Urothelium cell line (cell line): ENCODE measurements around the gene MRPS18C.

Experiments used
- DNase-seq: peaks from one replicate; pipeline ENCODE4 v3.0.0; 2011; ENCODE audit warnings: low spot score, mixed read lengths
- FAIRE-seq: peaks from 2 replicates; lab custom pipeline; 2011; peaks lifted over from hg19 to GRCh38; lab: Jason Lieb, UNC

The MRPS18C gene

DNA sequence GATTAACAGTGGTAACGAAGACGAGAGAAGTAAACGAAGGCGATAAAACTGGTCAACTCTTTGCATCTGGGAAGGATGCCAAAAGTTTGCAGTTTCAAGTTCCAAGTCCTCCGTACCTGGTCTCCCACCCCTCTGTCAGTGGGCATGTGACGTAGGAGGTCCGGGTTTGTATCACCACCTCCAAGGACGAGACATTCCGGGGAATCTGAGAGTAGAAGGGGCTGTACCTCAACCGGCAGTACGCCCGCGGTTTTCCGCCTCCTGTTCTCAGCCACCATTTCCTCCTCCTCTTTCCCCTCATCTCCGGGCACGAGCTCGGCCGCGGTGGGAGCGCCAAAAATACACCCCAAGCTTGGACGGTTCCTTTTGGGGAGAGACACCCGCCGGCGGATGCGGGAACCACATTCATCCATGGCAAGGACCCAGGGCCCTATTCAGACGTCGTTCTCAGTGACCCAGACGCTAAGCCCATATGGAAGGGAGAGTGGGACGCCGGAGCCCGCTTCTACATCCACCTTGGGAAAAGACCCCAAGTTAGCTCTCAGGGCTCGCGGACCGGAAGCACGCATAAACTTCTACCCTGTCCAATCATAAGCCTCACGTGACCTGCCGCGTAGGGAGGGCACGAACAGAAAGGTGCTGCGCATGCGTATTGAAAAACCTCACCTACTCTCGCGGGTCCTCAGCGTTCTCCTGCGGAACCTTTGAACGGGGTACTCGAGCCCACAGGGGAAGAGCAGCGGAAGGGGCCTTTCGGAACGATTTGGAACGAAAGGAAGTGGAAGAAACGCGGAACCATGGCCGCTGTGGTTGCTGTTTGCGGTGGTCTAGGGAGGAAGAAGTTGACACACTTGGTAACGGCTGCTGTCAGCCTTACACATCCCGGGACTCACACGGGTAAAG lies at the start of gene MRPS18C, which contains the start of gene HELQ:
MRPS18C (plus strand) TSS at position 778 of the 903 bp plus-strand sequence; CDS start at position 798, 20 bp downstream.
HELQ (minus strand) TSS at position 543 of the 903 bp plus-strand sequence; CDS start at position 413, 130 bp downstream.
- FAIRE-seq = peak; percentile 58

DNA sequence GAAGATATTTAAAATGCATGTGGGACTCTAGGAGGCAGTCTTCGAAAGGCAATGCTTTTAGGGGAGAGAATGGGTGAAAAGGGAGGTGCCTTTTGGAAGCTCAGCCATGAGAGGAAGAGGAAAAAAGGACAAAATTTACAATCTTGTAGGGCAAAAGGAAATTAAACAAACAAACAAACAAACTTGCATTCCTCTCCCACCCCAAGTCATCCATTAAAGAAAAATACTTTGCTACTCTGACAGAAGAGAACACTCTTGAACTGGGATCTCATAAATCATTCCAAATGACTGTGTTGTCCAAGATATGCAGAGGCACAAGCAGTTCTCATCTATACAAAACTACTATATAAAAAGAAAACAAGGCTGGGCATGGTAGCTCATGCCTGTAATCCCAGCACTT lies 47.0 kb upstream of the MRPS18C start:
- no peak for DNase-seq
- no peak for FAIRE-seq

More for the DNA sequence above, at the start of gene MRPS18C, which contains the start of gene HELQ:
- DNase-seq = peak; percentile 98

DNA sequence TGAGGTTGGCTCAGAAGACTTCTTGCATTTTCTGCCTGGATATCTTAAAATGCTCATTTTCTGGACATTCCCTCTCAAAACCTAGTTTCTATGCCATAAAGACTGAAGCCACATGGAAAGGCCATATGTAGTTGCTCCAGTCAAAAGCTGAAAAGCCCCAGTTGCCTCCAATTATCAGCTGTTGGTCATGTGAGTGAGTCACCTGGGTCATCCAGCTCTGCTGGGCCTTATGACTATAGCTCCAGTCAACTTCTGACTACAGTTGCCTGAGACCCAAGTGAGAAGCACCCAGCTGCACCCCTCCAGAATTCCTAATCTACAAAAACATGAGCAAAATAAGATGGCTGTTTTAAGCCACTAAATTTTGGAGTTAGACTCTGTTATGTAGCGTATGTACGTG lies 42.2 kb upstream of the MRPS18C start:
- no peak for FAIRE-seq
- DNase-seq = no peak

DNA sequence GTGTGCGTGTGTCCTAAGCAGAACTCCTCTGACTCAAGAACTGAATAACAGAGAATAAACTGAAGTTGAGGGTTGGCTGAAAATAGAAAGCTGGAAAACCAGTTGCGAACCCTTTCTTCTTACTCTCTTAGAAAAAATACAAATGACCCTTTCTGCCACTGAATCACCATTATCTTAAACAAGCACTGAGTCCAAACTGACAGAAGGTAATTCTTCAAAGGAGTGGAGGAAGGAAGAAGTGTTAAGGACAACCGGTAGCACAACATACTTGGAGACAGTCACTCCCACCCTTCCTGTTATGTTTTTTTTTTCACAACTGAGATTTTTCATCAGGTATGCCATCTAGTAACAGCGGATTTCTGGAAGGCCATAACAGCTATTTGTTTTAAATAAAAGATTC lies 38.3 kb upstream of the MRPS18C start:
- no peak for DNase-seq
- no peak for FAIRE-seq

DNA sequence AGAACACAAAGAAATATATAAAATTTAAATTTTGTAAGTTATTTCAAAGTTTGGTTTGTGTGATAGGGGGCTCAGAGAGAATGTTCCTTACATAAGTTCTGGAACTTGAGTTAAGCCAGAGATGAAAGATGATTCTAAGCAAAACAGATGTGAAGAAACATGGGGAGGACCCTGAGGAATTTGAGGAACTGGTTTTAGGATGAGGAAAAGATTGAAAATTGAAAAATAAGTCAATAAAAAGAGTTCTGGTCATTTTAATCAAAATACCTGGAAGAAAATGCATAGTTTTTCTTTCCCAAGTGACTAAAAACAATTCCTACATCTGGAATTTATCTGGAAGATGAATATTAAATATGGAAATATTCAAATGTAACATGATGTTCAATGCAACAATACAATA lies 37.6 kb upstream of the MRPS18C start:
- FAIRE-seq (no peak), DNase-seq (no peak)

DNA sequence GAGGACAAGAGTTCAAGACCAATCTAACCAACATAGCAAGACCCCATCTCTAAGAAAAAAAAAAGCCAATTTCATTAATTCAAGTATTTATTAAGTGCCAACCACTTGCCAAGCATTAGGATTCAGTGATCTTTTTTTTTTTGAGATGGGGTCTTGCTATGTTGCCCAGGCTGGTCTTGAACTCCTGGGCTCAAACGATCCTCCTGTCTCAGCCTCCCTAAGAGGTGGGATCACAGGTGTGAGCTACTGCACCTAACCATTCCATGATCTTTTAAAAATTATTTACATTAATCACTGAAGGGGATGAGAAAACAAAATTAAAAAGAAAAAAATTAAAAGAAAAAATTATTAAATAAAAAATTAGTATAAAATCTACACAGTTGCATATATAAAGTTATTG lies 24.7 kb upstream of the MRPS18C start:
- no peak for FAIRE-seq
- no peak for DNase-seq

DNA sequence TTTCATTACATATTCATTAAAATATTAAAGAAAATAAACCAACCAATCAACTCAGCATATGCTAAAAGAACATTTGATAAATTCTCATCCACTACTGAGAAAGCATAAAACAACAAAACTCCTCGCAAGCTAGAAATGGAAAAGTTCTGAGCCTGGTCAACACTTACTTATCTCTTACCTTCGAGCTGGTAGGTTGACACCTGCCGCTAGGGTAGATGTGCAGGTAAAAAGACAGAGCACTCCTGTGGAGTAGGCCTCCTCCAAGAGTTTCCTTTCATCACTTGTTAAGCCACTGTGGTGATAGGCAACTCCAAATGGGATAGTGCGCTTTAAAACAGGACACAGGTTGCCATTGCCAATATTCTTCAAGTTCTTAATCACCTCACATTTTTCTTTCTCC lies 19.2 kb upstream of the MRPS18C start:
- DNase-seq (no peak), FAIRE-seq (no peak)

DNA sequence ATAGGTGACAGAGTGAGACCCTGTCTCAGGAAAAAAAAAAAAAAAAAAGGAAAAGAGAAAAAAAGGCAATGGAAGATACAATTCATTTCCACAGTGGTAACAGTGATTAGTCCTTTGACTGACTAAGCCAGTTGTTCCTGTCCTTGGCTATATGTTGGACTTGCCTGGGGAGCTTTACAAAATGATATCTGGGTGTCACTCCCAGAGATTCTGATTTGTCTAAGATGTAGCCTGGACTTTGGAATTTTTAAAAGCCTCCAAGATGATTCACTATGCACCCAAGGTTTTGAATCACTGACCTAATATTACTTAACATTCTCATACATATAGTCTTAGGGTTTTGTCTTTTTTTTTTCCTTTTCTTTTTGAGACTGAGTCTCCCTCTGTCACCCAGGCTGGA lies 17.1 kb upstream of the MRPS18C start:
- DNase-seq = no peak
- FAIRE-seq = no peak

DNA sequence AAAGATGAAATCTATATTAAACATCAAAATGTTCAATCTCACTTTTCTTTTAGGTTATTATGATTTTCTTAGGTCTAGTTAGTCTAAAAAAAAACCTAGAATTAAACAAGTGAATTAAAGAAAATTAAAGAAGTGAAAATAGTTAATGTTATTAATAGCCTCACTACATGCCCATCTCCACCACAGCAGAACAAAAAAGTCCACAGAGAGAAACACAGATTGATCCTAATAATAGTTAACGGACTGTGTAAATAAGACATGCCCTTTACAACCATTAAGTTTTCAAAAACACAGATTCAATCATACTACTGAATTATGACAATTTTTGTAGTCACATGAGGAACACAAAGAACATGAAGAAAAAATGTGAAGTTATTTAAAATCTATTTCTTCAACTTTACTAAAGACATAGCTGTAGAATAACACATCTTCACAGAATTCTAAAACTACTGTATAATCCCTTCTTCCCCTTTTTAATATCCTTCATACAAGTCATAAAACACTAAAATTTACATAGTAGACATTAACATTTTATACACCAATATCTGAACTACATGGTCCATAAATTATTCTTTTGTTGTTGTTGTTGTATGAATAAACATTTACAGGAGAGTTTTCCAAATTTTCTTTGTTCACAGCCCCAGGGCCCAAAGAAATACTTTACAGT lies 15.6 kb upstream of the MRPS18C start:
- FAIRE-seq = no peak
- no peak for DNase-seq

DNA sequence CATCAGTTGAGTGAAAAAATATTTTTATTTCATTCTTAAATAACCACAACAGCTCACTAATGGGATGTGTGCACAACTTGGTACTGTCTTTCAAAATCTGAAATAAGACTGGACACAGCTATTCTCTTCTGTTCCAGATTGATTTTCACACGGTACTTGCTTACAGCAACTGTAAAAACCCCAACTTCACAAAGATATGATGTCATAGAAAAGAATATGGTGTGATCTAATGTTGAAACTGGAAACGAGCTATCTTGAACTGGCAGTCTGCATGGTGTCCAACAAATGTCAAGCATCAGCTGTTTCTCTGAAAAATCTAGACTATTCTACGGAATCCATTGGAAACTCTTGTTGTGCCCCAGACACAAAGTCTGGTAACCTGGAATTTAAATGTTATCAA lies 15.0 kb upstream of the MRPS18C start:
- DNase-seq = no peak
- no peak for FAIRE-seq

DNA sequence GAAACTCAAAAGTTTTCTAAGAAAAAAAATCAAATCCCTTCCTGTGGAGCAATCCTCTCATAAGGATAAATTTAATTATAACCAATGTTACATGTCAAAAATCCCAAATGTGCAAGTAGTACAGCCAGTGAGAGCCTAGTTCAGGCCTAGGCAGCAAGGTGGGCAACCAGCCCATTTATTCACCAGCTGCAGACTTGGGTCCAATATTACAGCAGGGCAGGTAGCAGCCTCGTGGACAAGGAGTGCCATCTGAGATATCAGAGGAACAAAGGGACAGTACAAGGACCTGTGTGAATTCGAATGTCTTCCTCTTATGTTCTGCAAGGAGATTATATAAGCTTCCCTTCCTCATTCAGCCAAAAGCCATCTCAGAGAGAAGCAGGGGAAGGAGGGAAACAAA lies 6.8 kb upstream of the MRPS18C start:
- no peak for FAIRE-seq
- no peak for DNase-seq

DNA sequence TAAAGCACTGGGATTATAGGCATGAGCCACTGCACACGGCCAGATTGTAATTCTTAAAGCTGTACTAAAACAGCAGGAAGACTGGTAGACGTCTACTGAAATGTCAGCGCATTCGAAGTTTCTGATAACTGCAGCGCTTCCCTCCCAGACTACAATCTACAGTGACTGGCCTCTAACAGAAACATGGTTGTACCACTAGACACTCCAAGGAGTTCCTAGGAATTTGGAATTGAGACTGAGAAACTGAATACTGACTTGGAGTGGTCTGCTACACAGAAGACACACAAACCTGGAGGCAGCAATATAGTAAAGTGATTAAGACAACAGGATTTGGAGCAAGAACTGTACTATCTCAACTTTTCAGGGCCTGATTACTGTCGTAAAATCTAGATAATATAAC lies 1.2 kb upstream of the MRPS18C start:
- DNase-seq (peak; percentile 5), FAIRE-seq (no peak)

DNA sequence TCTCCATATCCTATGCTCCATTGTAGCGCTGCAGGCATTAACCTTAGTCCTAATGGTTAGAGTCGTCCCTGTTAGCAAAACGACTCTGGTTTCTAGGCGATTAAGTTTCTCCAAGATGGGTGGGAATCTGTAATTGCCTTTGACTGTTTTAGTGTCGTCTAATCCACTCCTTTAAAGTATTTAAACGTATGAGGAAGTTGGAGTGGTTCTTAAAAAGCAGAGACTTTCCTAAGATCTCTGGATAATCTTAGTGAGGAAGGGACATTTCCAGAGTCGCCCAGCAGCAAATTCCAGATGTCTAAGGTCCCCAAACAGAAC lies 285 bp downstream of the MRPS18C start:
- FAIRE-seq (no peak), DNase-seq (no peak)

DNA sequence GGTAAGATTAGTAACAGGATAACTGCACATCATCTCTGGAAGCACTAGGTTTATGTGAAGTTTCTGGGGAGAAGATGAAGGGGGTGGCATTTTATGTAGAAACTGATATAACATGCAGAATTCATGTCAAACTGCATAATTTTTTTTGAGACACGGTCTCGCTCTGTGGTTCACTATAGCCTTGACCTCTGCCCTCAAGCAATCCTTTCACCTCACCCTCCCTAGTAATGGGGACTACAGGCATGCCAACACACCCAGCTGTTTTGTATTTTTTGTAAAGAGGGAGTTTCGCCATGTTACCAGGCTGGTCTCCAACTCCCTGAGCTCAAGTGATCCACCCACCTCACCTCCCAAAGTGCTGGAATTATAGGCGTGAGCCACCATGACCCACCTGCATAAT lies 17.6 kb downstream of the MRPS18C start:
- DNase-seq = no peak
- FAIRE-seq = peak; percentile 35

DNA sequence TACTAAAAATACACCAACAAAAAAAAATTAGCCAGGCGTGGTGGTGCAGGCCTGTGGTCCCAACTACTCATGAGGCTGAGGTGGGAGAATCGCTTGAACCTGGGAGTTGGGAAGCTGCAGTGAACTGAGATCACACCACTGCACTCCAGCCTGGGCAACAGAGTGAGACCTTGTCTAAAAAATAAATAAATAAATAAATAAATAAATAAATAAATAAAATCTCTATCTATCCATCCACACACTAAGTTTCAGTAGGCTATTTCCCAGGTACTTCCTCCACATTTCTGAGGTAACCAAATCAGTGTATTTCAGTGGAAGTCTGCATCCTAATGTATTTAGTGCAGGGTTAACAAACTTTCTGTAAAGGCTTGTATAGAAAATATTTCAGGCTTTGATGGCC lies 18.1 kb downstream of the MRPS18C start:
- FAIRE-seq = no peak

DNA sequence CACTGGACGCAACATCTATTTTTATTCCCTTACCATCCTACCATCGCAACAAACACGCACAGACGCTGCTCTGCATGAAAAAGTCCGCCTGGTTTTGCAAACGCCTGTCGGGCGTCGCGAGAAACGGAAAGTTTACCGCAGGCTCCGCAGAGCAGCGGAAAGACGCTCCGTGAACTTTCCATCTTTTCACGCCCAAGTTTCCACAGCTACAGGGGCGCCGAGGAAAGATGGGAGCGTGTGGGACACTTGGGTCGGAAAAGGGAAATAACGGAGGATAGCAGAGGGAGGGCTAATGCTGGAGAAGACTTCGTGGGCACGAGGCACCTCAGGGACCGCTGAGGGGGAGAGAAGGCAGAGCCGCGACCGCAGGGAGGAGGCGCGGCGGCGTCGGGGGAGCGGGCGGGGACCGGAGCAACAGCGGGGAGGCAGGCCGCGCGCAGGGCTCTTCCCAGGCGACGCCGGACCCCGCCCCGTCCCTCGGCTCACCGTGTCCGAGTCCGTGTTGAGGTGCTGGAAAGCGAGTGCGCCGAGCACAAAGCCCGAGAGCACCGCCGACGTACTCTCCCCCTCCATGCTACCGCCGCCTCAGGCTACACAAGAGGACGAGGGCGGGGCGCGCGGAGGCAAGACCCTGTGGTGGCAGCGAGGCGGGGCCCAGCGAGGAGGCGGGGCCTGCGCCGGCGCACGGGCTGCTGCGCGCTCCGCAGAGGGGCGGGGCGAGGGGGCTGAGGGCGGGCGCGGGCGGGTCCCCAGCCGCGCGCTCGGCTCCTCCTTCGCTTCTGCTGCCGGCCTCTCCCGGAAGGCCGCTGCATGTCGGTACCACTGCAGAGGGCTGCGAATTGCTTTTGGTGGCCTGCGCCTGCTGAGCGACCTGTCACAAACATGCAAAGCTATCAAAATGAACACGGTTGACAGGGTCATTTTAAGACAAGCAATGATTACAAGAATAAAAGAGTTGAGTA lies 28.9 kb downstream of the MRPS18C start, which contains the start of gene ABRAXAS1:
ABRAXAS1 (minus strand) TSS at position 601 of the 962 bp plus-strand sequence; CDS start at position 573, 28 bp downstream.
- DNase-seq (peak; percentile 98), FAIRE-seq (peak; percentile 61)

More for the DNA sequence above, 18.1 kb downstream of the MRPS18C start:
- DNase-seq = no peak

DNA sequence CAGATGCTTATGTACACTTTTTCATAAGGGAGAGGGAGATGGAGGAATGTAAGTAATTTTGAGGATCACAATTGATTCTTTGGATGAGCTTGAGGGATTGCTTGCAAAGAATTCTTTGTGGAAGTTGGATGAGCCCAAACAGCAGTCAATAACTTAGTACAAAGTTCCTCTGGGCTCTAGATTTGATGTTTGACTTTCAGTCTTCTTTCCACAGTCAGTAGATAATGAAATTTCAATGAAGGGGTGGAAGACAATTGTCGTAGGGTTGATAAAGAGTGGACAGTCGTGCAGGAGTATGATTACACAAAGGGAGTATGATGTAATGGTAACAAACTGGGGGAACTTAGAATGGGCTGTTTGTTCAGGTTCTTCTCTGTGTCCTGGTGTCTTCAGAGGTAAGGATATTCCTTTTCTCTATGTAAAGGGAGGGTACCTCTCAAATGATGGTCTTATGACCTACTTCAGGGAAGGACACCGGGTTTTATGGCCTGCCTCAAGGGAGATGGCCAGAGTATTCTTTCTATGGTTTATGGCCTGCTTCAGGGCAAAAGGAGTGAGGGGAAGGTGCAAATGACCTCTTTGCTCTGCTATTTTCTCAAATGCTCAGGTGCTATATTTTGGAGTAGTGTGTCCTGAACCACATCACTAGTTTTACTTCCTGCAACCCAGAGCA lies 30.7 kb downstream of the MRPS18C start:
- FAIRE-seq (no peak), DNase-seq (no peak)

DNA sequence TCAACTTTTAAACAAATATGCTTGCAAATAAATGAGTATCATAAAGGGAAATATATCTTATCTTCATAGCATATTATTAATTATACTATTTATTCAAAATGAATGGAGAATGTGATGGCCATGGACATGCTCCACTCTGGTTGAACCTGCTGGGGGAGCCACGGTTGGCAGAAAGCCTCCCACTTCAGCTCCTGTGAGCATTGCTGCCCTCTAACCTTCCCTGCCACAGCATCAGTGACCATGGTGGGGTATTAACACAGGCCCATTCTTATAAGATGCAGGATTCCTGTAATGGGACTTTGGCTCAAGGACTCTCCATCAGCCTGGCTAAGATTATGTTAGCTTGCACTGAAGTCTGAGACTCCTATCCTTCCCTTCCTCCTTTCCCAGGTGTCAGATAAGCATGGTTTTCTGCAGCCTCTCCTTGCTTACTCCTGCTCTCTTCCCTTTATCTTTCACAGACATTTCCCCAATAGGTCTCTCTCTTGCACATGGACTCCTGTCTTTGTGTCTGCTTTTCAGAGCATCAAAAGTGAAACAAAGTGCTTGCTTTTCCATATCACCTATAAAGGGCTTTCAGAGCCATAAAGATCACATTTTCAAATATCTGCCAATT lies 34.0 kb downstream of the MRPS18C start:
- FAIRE-seq (no peak), DNase-seq (no peak)

DNA sequence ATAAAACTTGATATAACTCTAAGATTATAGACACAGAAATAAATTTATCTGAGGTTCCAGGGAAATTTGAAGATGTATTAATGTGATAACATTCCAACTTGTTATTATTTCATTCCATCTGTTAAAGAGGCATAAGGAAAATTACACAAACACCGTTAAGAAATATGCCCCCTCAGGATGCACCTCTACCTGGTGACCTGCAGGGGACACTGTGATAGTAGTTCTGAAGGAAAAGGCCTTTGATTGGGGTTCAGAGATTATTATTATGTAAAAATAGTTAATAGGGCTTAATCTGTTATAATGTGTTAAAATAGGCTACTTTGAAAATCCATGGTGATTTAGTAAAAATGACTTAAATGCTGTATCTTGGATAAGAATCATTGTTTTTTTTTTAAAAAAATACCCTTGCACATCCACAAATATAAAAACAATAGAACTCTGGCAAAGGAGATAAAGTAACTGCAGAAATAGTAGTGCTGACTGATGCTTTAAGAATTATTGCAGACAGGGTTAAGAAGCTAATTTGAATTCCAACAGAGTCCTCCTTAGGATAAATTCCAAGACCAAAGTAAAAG lies 35.1 kb downstream of the MRPS18C start:
- peak; percentile 55 for DNase-seq
- FAIRE-seq = no peak
